ENCODE data around the gene DUSP19. TPM values are rescaled to one million over a fixed set of nuclear protein-coding genes. Genes with fewer than 3 reads are reported as not detected.

Gene DUSP19
- total and polyA plus RNA-seq, 2 donors (not counting 1 experiment from before 2014, with no cell fraction given), result 0.13 to 1.7 TPM

GRCh38 chr2:183148955-183149354 is 70.4 kb downstream of the DUSP19 start:
- ATAC-seq (ENCODE audit: low read depth), result no peak
- no peak overlapping the region for H3K4me3 Mint-ChIP-seq
- no peak for DNase-seq
- Histone ChIP-seq H3K4me3 (ENCODE audit: control extremely low read depth in 1 of 5, extremely low read depth in 1 of 5, insufficient read depth in 1 of 5, low read depth in 2 of 5, low read length in 4 of 5) (no peak overlapping the region), H3K4me1 (ENCODE audit: control insufficient read depth in 2 of 2, insufficient read depth in 2 of 2, low read length in 2 of 2) (no peaks in the 10 kb centered on the region), H4K20me1 (ENCODE audit: control insufficient read depth, insufficient read depth, low read length, poor library complexity, severe bottlenecking) (peaks cover 13% of the 10 kb centered on the region), H3K9me3 (ENCODE audit: control extremely low read depth in 1 of 3, control insufficient read depth in 2 of 3, insufficient read depth in 1 of 3, low read length in 2 of 3) (peaks cover 1 to 6% (median 2%) of the 10 kb centered on the region in 3 donors), H3K79me2 (ENCODE audit: control insufficient read depth, insufficient read depth, low read length) (peaks cover 8% of the 10 kb centered on the region), H3K27me3 (replicated peaks in 1 of 4; ENCODE audit: control extremely low read depth in 1 of 4, control insufficient read depth in 3 of 4, insufficient read depth in 4 of 4, low read length in 3 of 4) (no peaks in the 10 kb centered on the region), H3K9ac (ENCODE audit: low read length) (no peak overlapping the region), H2AFZ (ENCODE audit: insufficient read depth, low read depth, low read length, poor library complexity, severe bottlenecking) (no peak overlapping the region), H3K4me2 (replicated peaks; ENCODE audit: low read depth, low read length, poor library complexity, severe bottlenecking) (no peak overlapping the region), H3K27ac (ENCODE audit: low read length in 2 of 2) (no peak overlapping the region), H3K36me3 (replicated peaks in 1 of 2; ENCODE audit: control extremely low read depth in 1 of 2, control insufficient read depth in 1 of 2, extremely low read depth in 1 of 2, insufficient read depth in 2 of 2, low read length in 1 of 2) (peaks cover 8 to 14% of the 10 kb centered on the region in 2 experiments)
- ChIA-PET CTCF (interaction anchor here (0.9 kb wide), 1 partner anchor 13 kb away, joined by 3 read pairs; no protein-coding TSS in a partner anchor), POLR2A (no interaction called here)
- H3K27me3 Mint-ChIP-seq, result no peaks in the 10 kb centered on the region
- WGBS (ENCODE audit: insufficient coverage), result no CpG with 5 or more reads among the region's 1 CpG
- no peak overlapping the region for H3K27ac Mint-ChIP-seq
- TF ChIP-seq EZH2 (IDR thresholded peaks at IDR 0.05; ENCODE audit: borderline replicate concordance, insufficient read depth, low read depth, low read length, poor library complexity, severe bottlenecking), result no peak
- TF ChIP-seq CTCF (IDR thresholded peaks at IDR 0.05), result no peak
- peaks cover 6% of the 10 kb centered on the region for H3K9me3 Mint-ChIP-seq (ENCODE audit: insufficient read depth)
- intact Hi-C loops (cut with micrococcal nuclease), result no loop called here
- H3K4me1 Mint-ChIP-seq, result peaks cover 2% of the 10 kb centered on the region

- Histone ChIP-seq H3K79me2 (ENCODE audit: control insufficient read depth, insufficient read depth, low read length) (peaks cover 8% of the 10 kb centered on the region), H3K4me2 (replicated peaks; ENCODE audit: low read depth, low read length, poor library complexity, severe bottlenecking) (no peak overlapping the region), H3K27me3 (replicated peaks in 1 of 4; ENCODE audit: control extremely low read depth in 1 of 4, control insufficient read depth in 3 of 4, insufficient read depth in 4 of 4, low read length in 3 of 4) (no peaks in the 10 kb centered on the region), H3K9me3 (ENCODE audit: control extremely low read depth in 1 of 3, control insufficient read depth in 2 of 3, insufficient read depth in 1 of 3, low read length in 2 of 3) (peaks cover 0 to 7% (median under 1%) of the 10 kb centered on the region in 3 donors), H2AFZ (ENCODE audit: insufficient read depth, low read depth, low read length, poor library complexity, severe bottlenecking) (no peak overlapping the region), H3K9ac (ENCODE audit: low read length) (no peak overlapping the region), H3K4me1 (ENCODE audit: control insufficient read depth in 2 of 2, insufficient read depth in 2 of 2, low read length in 2 of 2) (no peaks in the 10 kb centered on the region), H3K27ac (ENCODE audit: low read length in 2 of 2) (no peak overlapping the region), H3K36me3 (replicated peaks in 1 of 2; ENCODE audit: control extremely low read depth in 1 of 2, control insufficient read depth in 1 of 2, extremely low read depth in 1 of 2, insufficient read depth in 2 of 2, low read length in 1 of 2) (peaks cover 4 to 14% of the 10 kb centered on the region in 2 experiments), H4K20me1 (ENCODE audit: control insufficient read depth, insufficient read depth, low read length, poor library complexity, severe bottlenecking) (peaks cover 13% of the 10 kb centered on the region), H3K4me3 (ENCODE audit: control extremely low read depth in 1 of 5, extremely low read depth in 1 of 5, insufficient read depth in 1 of 5, low read depth in 2 of 5, low read length in 4 of 5) (no peak overlapping the region)
- WGBS (ENCODE audit: insufficient coverage), result no CpG with 5 or more reads among the region's 2 CpGs
- Mint-ChIP-seq H3K4me1 (peaks cover 2% of the 10 kb centered on the region), H3K4me3 (no peak overlapping the region), H3K27ac (no peak overlapping the region), H3K9me3 (ENCODE audit: insufficient read depth) (peaks cover 3% of the 10 kb centered on the region), H3K27me3 (no peaks in the 10 kb centered on the region)
- ChIA-PET CTCF (interaction anchor here (0.9 kb wide), 1 partner anchor 14 kb away, joined by 3 read pairs; no protein-coding TSS in a partner anchor), POLR2A (no interaction called here)
- no peak for ATAC-seq (ENCODE audit: low read depth)
- DNase-seq, result no peak
- no peak for TF ChIP-seq CTCF (IDR thresholded peaks at IDR 0.05)
- no peak for TF ChIP-seq EZH2 (IDR thresholded peaks at IDR 0.05; ENCODE audit: borderline replicate concordance, insufficient read depth, low read depth, low read length, poor library complexity, severe bottlenecking)
- intact Hi-C loops (cut with micrococcal nuclease), result no loop called here
These were observed 70.9 kb downstream of the DUSP19 start for GRCh38 chr2:183149489-183149888.

Small RNA genes lying within 50 kb of the gene (small RNA-seq; reads per million reads assigned to genes)
- not detected for gene RF00599 (ENCODE audit: insufficient read length, low read depth, low replicate concordance)

Other genes with a start within 250 kb of the DUSP19 start
- 0.10 TPM in 1 of 2 replicates, not detected in the other for gene FRZB, start 212.1 kb upstream of the DUSP19 start, total RNA-seq
- gene FRZB, start 212.1 kb upstream of the DUSP19 start, polyA plus RNA-seq, result 0.27 TPM in 1 of 2 replicates, not detected in the other
- gene NCKAP1, start 40.3 kb upstream of the DUSP19 start, total RNA-seq, result 0.05 TPM in 1 of 2 replicates, not detected in the other
- 0.32 TPM in 1 of 2 replicates, not detected in the other for gene NCKAP1, start 40.3 kb upstream of the DUSP19 start, polyA plus RNA-seq
- gene NUP35, start 45.7 kb downstream of the DUSP19 start, total RNA-seq, result 21.9 and 26.0 TPM in 2 replicates
- 8.3 and 8.4 TPM in 2 replicates for gene NUP35, start 45.7 kb downstream of the DUSP19 start, polyA plus RNA-seq

All from B cell (primary cell).